Measurements from ENCODE around the gene TEAD1. TPM values are rescaled to one million over a fixed set of nuclear protein-coding genes. Genes with fewer than 3 reads are reported as not detected.

TEAD1 gene
- polyA plus RNA-seq, 2 of the 4 experiments (the other 2 are of a cell fraction) = 111 to 112 TPM

DNA sequence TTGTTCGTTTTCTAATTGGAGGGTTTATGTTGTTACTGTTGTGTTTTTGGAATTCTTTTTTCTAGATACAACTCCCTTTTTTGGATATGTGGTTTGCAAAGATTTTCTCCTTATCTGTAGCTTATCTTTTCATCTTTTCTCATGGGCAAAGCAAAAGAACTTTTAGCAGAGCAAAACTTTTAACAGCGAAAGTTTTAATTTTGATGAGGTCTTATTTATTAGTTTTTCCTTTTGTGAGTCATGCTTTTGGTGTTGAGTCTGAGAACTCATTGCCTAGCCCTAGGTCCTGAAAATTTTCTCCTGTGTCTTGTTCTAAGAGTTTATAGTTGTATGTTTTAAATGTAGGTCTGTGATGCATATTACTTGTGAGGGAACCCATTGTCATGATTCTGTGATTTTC is 99.4 kb downstream of the TEAD1 start:
- ATAC-seq (no peak), FAIRE-seq (no peak), DNase-seq (ENCODE audit: low read depth in 1 of 2, low spot score in 1 of 2) (no peak)
- TF ChIP-seq HOXB13 (CRISPR knock-in tag; IDR thresholded peaks at IDR 0.05; ENCODE audit: low read depth) (no peak), RCOR1 (IDR thresholded peaks at IDR 0.05; ENCODE audit: low read depth, low read length) (no peak), FOSB (CRISPR knock-in tag; IDR thresholded peaks at IDR 0.05) (no peak), JUN (IDR thresholded peaks at IDR 0.05) (no peak)
- TF ChIP-seq, protein P1, sequence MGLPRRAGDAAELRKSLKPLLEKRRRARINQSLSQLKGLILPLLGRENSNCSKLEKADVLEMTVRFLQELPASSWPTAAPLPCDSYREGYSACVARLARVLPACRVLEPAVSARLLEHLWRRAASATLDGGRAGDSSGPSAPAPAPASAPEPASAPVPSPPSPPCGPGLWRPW (IDR thresholded peaks at IDR 0.05) = no peak
- peak overlapping the region in 1 of 2 experiments; percentile 2; a peak in 1 of 6 replicates for H3K27ac ChIP-seq
- H3K9me3 ChIP-seq = no peaks in the 10 kb centered on the region
- ChIA-PET POLR2A (no interaction called here), CTCF (interaction anchor here (1.3 to 2.0 kb wide), 2 partner anchors 9 to 10 kb away, joined by 3 to 7 read pairs; no protein-coding TSS in a partner anchor)
- H3K4me2 ChIP-seq = no peak overlapping the region
- H3K4me3 ChIP-seq = no peak overlapping the region
- peaks cover 87% of the 10 kb centered on the region for H3K4me1 ChIP-seq
- 86% methylated on average over 2 of the region's 2 CpGs for WGBS (ENCODE audit: missing lambda C conversion rate)

DNA sequence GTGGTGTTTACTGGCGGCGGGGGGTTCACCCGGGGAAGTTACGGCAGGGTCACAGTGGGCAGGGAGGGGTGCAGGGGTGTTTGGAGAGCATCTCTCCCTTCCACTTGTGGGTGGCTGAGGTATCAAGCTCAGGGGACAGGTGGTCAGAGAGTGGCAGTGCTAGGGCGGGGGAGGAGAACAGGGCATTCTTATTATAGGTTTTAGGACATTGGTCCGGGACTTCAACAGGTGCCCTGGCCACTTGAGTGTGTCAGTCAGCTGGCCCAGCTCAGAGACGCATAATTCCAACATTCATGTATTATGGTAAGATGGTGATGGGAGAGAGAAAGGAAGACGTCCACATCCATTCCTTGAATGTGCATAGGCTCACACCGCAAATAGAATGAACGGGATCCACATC is 101.7 kb downstream of the TEAD1 start:
- no peak for FAIRE-seq
- no peak for DNase-seq (ENCODE audit: low read depth in 1 of 2, low spot score in 1 of 2)

DNA sequence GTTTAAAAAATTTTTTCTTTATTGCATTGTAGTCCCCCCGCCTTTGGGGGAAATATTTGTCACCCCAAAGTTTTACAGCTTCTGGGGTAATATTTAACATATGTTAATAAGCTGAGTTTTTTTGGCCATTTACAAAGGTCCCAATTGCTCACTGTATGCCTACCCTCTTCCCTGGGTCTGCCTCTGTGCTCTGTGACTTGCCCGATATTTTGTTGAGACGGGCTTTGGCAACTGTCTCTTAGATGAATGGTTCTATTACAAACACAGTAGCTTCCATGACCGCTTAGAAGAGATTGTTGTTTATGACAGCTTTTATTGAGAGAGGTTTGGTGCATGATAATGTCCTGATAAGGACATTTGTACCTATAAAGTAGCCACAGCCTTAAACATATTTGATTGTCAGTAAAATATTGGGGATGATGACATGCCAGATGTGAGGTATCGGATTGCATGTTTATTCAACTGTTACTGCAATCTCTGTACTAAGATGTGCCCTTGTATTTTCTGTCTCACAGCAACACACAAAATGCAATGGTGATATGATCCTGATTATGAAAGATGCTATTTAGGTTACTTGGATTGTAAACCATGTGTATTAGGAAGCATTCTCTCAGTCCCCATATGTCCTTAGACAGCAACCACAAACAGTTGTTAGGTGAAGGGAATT is 103.1 kb downstream of the TEAD1 start:
- ATAC-seq = peak in 1 of 2 experiments; percentile 47; a peak in 4 of 6 replicates
- 82% methylated on average over 5 of the region's 5 CpGs for WGBS (ENCODE audit: missing lambda C conversion rate)
- peak overlapping the region; percentile 30 for H3K4me2 ChIP-seq

More for the DNA sequence above, 101.7 kb downstream of the TEAD1 start:
- H3K4me2 ChIP-seq = no peak overlapping the region
- ChIA-PET POLR2A (no interaction called here), CTCF (interaction anchor here (1.0 to 2.1 kb wide), 3 partner anchors 10 to 118 kb away, joined by 3 to 6 read pairs (median 3); no protein-coding TSS in a partner anchor)
- TF ChIP-seq TP53 (CRISPR knock-in tag; IDR thresholded peaks at IDR 0.05) = no peak
- no peaks in the 10 kb centered on the region for H3K9me3 ChIP-seq
- peaks cover 71% of the 10 kb centered on the region for H3K4me1 ChIP-seq
- H3K4me3 ChIP-seq = no peak overlapping the region
- WGBS (ENCODE audit: missing lambda C conversion rate) = 95% methylated on average over 10 of the region's 10 CpGs
- 0 out of 6 replicates have a peak overlapping the region, but pooled peaks of 1 of the 2 experiments have one; percentile 6 for H3K27ac ChIP-seq
- ATAC-seq = no peak; a peak in 1 of 6 replicates

More for the DNA sequence above, 103.1 kb downstream of the TEAD1 start:
- Histone ChIP-seq H3K4me3 (no peak overlapping the region), H3K4me1 (peaks cover 57% of the 10 kb centered on the region), H3K9me3 (no peaks in the 10 kb centered on the region), H3K27ac (peak overlapping the region in 1 of 2 experiments; percentile 6; a peak in 1 of 6 replicates)
- CTCF ChIA-PET = interaction anchor here (0.9 to 1.4 kb wide), 3 partner anchors 116 to 488 kb away, joined by 3 to 4 read pairs (median 3); partner anchors contain the start of gene PARVA
- TF ChIP-seq HDAC2 (IDR thresholded peaks at IDR 0.05) (no peak), RCOR1 (IDR thresholded peaks at IDR 0.05; ENCODE audit: low read depth, low read length) (no peak), SMC3 (IDR thresholded peaks at IDR 0.05) (no peak), KDM5A (IDR thresholded peaks at IDR 0.05) (no peak), EP300 (IDR thresholded peaks at IDR 0.05) (no peak), GATA3 (IDR thresholded peaks at IDR 0.05; ENCODE audit: borderline replicate concordance) (no peak), HOXA7 (CRISPR knock-in tag; IDR thresholded peaks at IDR 0.05) (no peak), HOXB13 (CRISPR knock-in tag; IDR thresholded peaks at IDR 0.05; ENCODE audit: low read depth) (no peak), FOSL2 (IDR thresholded peaks at IDR 0.05) (no peak), FOSL2 (CRISPR knock-in tag; IDR thresholded peaks at IDR 0.05) (no peak), CBX2 (IDR thresholded peaks at IDR 0.05; ENCODE audit: borderline replicate concordance, low read depth) (no peak), ZC3H11A (IDR thresholded peaks at IDR 0.05) (no peak), MAFK (IDR thresholded peaks at IDR 0.05; ENCODE audit: partially characterized antibody) (no peak)
- TF ChIP-seq, protein P2, sequence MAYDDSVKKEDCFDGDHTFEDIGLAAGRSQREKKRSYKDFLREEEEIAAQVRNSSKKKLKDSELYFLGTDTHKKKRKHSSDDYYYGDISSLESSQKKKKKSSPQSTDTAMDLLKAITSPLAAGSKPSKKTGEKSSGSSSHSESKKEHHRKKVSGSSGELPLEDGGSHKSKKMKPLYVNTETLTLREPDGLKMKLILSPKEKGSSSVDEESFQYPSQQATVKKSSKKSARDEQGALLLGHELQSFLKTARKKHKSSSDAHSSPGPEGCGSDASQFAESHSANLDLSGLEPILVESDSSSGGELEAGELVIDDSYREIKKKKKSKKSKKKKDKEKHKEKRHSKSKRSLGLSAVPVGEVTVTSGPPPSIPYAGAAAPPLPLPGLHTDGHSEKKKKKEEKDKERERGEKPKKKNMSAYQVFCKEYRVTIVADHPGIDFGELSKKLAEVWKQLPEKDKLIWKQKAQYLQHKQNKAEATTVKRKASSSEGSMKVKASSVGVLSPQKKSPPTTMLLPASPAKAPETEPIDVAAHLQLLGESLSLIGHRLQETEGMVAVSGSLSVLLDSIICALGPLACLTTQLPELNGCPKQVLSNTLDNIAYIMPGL (CRISPR knock-in tag; IDR thresholded peaks at IDR 0.05; ENCODE audit: borderline replicate concordance) = no peak
- TF ChIP-seq, protein P3, sequence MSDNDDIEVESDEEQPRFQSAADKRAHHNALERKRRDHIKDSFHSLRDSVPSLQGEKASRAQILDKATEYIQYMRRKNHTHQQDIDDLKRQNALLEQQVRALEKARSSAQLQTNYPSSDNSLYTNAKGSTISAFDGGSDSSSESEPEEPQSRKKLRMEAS (IDR thresholded peaks at IDR 0.05) = no peak
- TF ChIP-seq, protein P4, sequence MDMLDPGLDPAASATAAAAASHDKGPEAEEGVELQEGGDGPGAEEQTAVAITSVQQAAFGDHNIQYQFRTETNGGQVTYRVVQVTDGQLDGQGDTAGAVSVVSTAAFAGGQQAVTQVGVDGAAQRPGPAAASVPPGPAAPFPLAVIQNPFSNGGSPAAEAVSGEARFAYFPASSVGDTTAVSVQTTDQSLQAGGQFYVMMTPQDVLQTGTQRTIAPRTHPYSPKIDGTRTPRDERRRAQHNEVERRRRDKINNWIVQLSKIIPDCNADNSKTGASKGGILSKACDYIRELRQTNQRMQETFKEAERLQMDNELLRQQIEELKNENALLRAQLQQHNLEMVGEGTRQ (IDR thresholded peaks at IDR 0.05) = no peak
- TF ChIP-seq, protein P1 (IDR thresholded peaks at IDR 0.05) = no peak
- TF ChIP-seq, protein P5, sequence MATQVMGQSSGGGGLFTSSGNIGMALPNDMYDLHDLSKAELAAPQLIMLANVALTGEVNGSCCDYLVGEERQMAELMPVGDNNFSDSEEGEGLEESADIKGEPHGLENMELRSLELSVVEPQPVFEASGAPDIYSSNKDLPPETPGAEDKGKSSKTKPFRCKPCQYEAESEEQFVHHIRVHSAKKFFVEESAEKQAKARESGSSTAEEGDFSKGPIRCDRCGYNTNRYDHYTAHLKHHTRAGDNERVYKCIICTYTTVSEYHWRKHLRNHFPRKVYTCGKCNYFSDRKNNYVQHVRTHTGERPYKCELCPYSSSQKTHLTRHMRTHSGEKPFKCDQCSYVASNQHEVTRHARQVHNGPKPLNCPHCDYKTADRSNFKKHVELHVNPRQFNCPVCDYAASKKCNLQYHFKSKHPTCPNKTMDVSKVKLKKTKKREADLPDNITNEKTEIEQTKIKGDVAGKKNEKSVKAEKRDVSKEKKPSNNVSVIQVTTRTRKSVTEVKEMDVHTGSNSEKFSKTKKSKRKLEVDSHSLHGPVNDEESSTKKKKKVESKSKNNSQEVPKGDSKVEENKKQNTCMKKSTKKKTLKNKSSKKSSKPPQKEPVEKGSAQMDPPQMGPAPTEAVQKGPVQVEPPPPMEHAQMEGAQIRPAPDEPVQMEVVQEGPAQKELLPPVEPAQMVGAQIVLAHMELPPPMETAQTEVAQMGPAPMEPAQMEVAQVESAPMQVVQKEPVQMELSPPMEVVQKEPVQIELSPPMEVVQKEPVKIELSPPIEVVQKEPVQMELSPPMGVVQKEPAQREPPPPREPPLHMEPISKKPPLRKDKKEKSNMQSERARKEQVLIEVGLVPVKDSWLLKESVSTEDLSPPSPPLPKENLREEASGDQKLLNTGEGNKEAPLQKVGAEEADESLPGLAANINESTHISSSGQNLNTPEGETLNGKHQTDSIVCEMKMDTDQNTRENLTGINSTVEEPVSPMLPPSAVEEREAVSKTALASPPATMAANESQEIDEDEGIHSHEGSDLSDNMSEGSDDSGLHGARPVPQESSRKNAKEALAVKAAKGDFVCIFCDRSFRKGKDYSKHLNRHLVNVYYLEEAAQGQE (IDR thresholded peaks at IDR 0.05) = no peak
- TF ChIP-seq, protein P6, sequence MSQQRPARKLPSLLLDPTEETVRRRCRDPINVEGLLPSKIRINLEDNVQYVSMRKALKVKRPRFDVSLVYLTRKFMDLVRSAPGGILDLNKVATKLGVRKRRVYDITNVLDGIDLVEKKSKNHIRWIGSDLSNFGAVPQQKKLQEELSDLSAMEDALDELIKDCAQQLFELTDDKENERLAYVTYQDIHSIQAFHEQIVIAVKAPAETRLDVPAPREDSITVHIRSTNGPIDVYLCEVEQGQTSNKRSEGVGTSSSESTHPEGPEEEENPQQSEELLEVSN (IDR thresholded peaks at IDR 0.05; ENCODE audit: borderline replicate concordance, low read depth) = no peak
- TF ChIP-seq, protein P7, sequence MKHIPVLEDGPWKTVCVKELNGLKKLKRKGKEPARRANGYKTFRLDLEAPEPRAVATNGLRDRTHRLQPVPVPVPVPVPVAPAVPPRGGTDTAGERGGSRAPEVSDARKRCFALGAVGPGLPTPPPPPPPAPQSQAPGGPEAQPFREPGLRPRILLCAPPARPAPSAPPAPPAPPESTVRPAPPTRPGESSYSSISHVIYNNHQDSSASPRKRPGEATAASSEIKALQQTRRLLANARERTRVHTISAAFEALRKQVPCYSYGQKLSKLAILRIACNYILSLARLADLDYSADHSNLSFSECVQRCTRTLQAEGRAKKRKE (CRISPR knock-in tag; IDR thresholded peaks at IDR 0.05; ENCODE audit: low read depth) = no peak
- DNase-seq (ENCODE audit: low read depth in 1 of 2, low spot score in 1 of 2) (no peak), FAIRE-seq (no peak)
- POLR2A ChIA-PET = no interaction called here

Data from A549 (cell line).